Lung (tissue), 16 donors: ENCODE measurements around the gene YEATS2. TPM values are rescaled to one million over a fixed set of nuclear protein-coding genes. Genes with fewer than 3 reads are reported as not detected.
A peak's percentile ranks its signal among the peaks of the same experiment; 100 is the strongest.

Source experiments
- ATAC-seq: fragments of 200-7000 bp; cut with Tn5 transposase; one replicate; pipeline ENCODE4 v1.9.1; 2020; ENCODE audit warnings: moderate number of reproducible peaks; ENCODE audit not compliant: insufficient read depth, low FRiP score
- DNase-seq, 3 donors: peaks; one replicate each; pipeline ENCODE4 v3.0.0-alpha.2; 2013 to 2017
- H3K27ac ChIP-seq, 2 donors: one replicate each; pipeline ENCODE4 v1.5.1; 2013; ENCODE audit warnings: mild to moderate bottlenecking in 2 of 2, moderate library complexity in 2 of 2, control low read depth in 1 of 2, inconsistent platforms in 1 of 2, low read depth in 1 of 2, low read length in 1 of 2
- H3K27me3 ChIP-seq, 3 donors: one replicate each; pipeline ENCODE4 v1.5.1; 2013; ENCODE audit warnings: low read length in 2 of 3; ENCODE audit not compliant: control insufficient read depth in 3 of 3, insufficient read depth in 3 of 3
- H3K36me3 ChIP-seq, 4 donors: one replicate each; pipeline ENCODE4 v1.5.1; 2013; ENCODE audit warnings: low read length in 4 of 4, mild to moderate bottlenecking in 1 of 4, moderate library complexity in 1 of 4; ENCODE audit not compliant: control insufficient read depth in 4 of 4, insufficient read depth in 4 of 4
- H3K4me1 ChIP-seq, 5 donors: one replicate each; pipeline ENCODE4 v1.5.1; 2013; ENCODE audit warnings: low read length in 5 of 5, mild to moderate bottlenecking in 2 of 5, moderate library complexity in 1 of 5; ENCODE audit not compliant: control insufficient read depth in 5 of 5, insufficient read depth in 5 of 5
- H3K4me3 ChIP-seq: one replicate; pipeline ENCODE4 v1.5.1; 2013; ENCODE audit warnings: mild to moderate bottlenecking, control low read depth, moderate library complexity
- H3K9ac ChIP-seq, 2 donors: one replicate each; pipeline ENCODE4 v1.5.1; 2013; ENCODE audit warnings: low read length in 2 of 2, control low read depth in 1 of 2; ENCODE audit not compliant: insufficient read depth in 1 of 2
- H3K9me3 ChIP-seq, 4 donors: one replicate each; pipeline ENCODE4 v1.5.1; 2013; ENCODE audit warnings: low read length in 3 of 4, mild to moderate bottlenecking in 1 of 4, moderate library complexity in 1 of 4; ENCODE audit not compliant: control insufficient read depth in 4 of 4, insufficient read depth in 3 of 4
- CTCF ChIP-seq: IDR thresholded peaks from 2 replicates; pipeline ENCODE4 v1.5.1; 2012; ENCODE audit warnings: mild to moderate bottlenecking; ENCODE audit errors: control extremely low read depth, extremely low read depth
- WGBS, 2 donors: extraction: QIAGEN DNeasy Blood & Tissue Kit; methylation state at CpG; one replicate each; pipeline ENCODE4 v1.1.7; 2013; 5-methylcytosine and 5-hydroxymethylcytosine counted together
- long read RNA-seq, 5 donors: transcript quantifications; one replicate each; lab custom pipeline, GENCODE V29; 2026
- polyA plus RNA-seq, 2 donors: library from polyadenylated mRNA; stranded (reverse); fragments of 200-250 nt; gene quantifications; one replicate each; pipeline ENCODE4 v1.2.1, GENCODE V29; 2013
- total RNA-seq, 2 donors: library from RNA; depleted of rRNA in 1 of 2; stranded (reverse); fragments of >200 nt in 1 of 2; gene quantifications; one replicate each; pipeline ENCODE4 v1.2.1, GENCODE V29; 2014 to 2021
- donor health status: control.
- donor health status: control.
- donor health status: Bipolar disorder and iron deficiency.
- donor health status: healthy.
- donor health status: DM: yes; HTN: yes; CAD: no.

YEATS2 gene
- total RNA-seq (10 to 100 TPM; 25.2 to 42.9 TPM), polyA plus RNA-seq (10 to 100 TPM in 1 of 2 donors, 1 to 10 TPM in 1; 9.6 to 12.6 TPM)
- long read RNA-seq, donor 1, full-length matches to known transcripts = 1 of 20 reads
- long read RNA-seq, donor 1, partial matches to known transcripts = 19 of 20 reads
- long read RNA-seq, donor 1, other reads (novel, unspliced or antisense) = 0 of 20 reads
- long read RNA-seq, donor 2, full-length matches to known transcripts = 1 of 35 reads
- long read RNA-seq, donor 2, partial matches to known transcripts = 26 of 35 reads
- long read RNA-seq, donor 2, other reads (novel, unspliced or antisense) = 8 of 35 reads
- long read RNA-seq, donor 3, partial matches to known transcripts = 7 of 7 reads
- long read RNA-seq, donor 3, other reads (novel, unspliced or antisense) = 0 of 7 reads
- long read RNA-seq, donor 4, partial matches to known transcripts = 28 of 38 reads
- long read RNA-seq, donor 4, other reads (novel, unspliced or antisense) = 8 of 38 reads
- long read RNA-seq, donor 5, partial matches to known transcripts = 19 of 20 reads
- long read RNA-seq, donor 5, other reads (novel, unspliced or antisense) = 0 of 20 reads

- Histone ChIP-seq H3K4me1 (peaks cover 3 to 21% (median 8%) of the 10 kb centered on the region in 5 donors), H3K27me3 (no peaks in the 10 kb centered on the region), H3K4me3 (peak within 1 kb of the TSS; percentile 91), H3K9me3 (no peaks in the 10 kb centered on the region), H3K27ac (peak within 1 kb of the TSS; percentile 91 to 95), H3K36me3 (no peaks in the 10 kb centered on the region), H3K9ac (peak within 1 kb of the TSS; percentile 77 to 85)
- peak; percentile 91 for ATAC-seq
- no peak for TF ChIP-seq CTCF
- peak; percentile 79 to 86 (median 84) for DNase-seq
- 0 to 1% methylated on average over 74 to 89 of the region's 89 CpGs for WGBS, 2 donors
Observed at GRCh38 chr3:183697610-183698317, at the start of gene YEATS2. Gene YEATS2, plus strand, starts transcription at chr3:183697797. Its CDS starts 17,366 bp downstream, at chr3:183715163.

- Histone ChIP-seq H3K9ac (no peak overlapping the region), H3K4me1 (peaks cover 0 to 8% (median 0%) of the 10 kb centered on the region in 5 donors), H3K27ac (no peak overlapping the region), H3K4me3 (no peak overlapping the region), H3K9me3 (peaks cover 6 to 22% (median 14%) of the 10 kb centered on the region in 4 donors), H3K27me3 (no peaks in the 10 kb centered on the region), H3K36me3 (peaks cover 12 to 48% (median 34%) of the 10 kb centered on the region in 4 donors)
- no peak for TF ChIP-seq CTCF
- DNase-seq (no peak), ATAC-seq (no peak)
- WGBS, 2 donors = 94 to 98% methylated on average over 4 of the region's 4 CpGs
Observed at GRCh38 chr3:183650554-183650953, 47.0 kb upstream of the YEATS2 start.

GRCh38 chr3:183653209-183654064 is 44.2 kb upstream of the YEATS2 start:
- H3K27me3 ChIP-seq = no peaks in the 10 kb centered on the region
- DNase-seq (peak in 1 of 3 donors; percentile 22), ATAC-seq (no peak)
- TF ChIP-seq CTCF = no peak
- H3K4me1 ChIP-seq = peaks cover 0 to 10% (median 0%) of the 10 kb centered on the region in 5 donors
- H3K27ac ChIP-seq = no peak overlapping the region
- H3K36me3 ChIP-seq = peaks cover 11 to 57% (median 39%) of the 10 kb centered on the region in 4 donors
- H3K4me3 ChIP-seq = no peak overlapping the region
- H3K9me3 ChIP-seq = peaks cover 8 to 22% (median 14%) of the 10 kb centered on the region in 4 donors
- 82 to 99% methylated on average over 6 of the region's 6 CpGs for WGBS, 2 donors
- H3K9ac ChIP-seq = no peak overlapping the region
